Measurements from ENCODE around the gene OR2T29.

DNA sequence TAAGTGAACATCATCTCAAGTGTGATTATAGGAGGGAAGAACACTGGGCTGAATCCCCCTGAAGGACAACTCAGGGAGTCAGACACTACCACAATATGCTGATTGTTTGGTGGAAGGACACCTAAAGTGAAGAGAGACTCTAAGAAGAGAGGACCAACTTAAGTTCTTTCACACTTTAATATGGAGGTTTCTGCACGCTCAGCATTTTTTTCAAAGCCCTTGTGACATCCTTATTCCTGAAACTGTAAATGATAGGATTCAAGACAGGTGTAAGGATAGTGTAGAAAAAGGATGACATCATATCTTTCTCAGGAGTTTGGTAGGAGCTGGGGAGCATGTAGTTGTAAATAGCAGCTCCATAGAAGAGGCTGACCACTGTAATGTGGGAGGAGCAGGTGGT lies 30.1 kb upstream of the OR2T29 start:
- no peak for TF ChIP-seq EZH2phosphoT487 (IDR thresholded peaks at IDR 0.05; ENCODE audit: borderline replicate concordance, low read length)
- TF ChIP-seq, protein P1, sequence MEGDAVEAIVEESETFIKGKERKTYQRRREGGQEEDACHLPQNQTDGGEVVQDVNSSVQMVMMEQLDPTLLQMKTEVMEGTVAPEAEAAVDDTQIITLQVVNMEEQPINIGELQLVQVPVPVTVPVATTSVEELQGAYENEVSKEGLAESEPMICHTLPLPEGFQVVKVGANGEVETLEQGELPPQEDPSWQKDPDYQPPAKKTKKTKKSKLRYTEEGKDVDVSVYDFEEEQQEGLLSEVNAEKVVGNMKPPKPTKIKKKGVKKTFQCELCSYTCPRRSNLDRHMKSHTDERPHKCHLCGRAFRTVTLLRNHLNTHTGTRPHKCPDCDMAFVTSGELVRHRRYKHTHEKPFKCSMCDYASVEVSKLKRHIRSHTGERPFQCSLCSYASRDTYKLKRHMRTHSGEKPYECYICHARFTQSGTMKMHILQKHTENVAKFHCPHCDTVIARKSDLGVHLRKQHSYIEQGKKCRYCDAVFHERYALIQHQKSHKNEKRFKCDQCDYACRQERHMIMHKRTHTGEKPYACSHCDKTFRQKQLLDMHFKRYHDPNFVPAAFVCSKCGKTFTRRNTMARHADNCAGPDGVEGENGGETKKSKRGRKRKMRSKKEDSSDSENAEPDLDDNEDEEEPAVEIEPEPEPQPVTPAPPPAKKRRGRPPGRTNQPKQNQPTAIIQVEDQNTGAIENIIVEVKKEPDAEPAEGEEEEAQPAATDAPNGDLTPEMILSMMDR (IDR thresholded peaks at IDR 0.05; ENCODE audit: low read depth, low read length, poor library complexity, severe bottlenecking), result no peak
